NB4 (cell line): ENCODE data around the gene CPNE5.
"Not testable (repeated sequence)": the region's sequence is repeated elsewhere in the genome, so short reads cannot be mapped to it uniquely, and the experiment has no call there.

Source experiments
- DNase-seq: peaks from one replicate; pipeline ENCODE4 v3.0.0; 2010; ENCODE audit warnings: low read depth
- H3K4me3 ChIP-seq: one replicate; pipeline ENCODE4 v1.5.1; 2011; ENCODE audit warnings: mild to moderate bottlenecking, low read depth, low read length, moderate library complexity
- CTCF ChIP-seq: IDR thresholded peaks from one replicate; pipeline ENCODE4 v1.5.1; 2012; ENCODE audit warnings: low read depth, low read length
- MAX ChIP-seq: IDR thresholded peaks from 2 replicates; pipeline ENCODE4 v1.6.1; 2011; ENCODE audit warnings: low read depth, low read length
- MYC ChIP-seq: IDR thresholded peaks from 2 replicates; pipeline ENCODE4 v1.6.1; 2011; ENCODE audit warnings: low read depth, low read length
- POLR2A ChIP-seq: IDR thresholded peaks from 2 replicates; pipeline ENCODE4 v1.6.1; 2011; ENCODE audit warnings: mild to moderate bottlenecking; ENCODE audit not compliant: insufficient read length; ENCODE audit errors: extremely low read depth

CPNE5 gene

DNA sequence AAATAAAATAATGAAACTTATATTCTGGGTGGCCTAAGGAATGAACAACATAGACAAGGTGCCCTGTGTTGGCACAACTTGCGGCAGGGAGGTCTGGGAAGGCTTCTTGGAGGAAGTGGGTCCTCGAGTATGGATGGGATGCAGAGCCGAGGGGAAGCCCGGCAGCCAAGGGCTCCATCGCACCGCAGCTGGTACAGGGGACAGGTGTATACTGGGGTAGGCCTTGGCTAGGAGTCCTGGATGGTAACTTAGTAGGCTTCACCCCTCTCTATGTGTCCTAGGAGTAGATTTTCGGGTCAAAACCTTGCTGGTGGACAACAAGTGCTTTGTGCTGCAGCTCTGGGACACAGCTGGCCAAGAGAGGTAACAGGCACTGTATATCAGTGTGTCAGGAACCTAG lies 113.7 kb downstream of the CPNE5 start:
- no peak for TF ChIP-seq CTCF
- no peak for TF ChIP-seq MAX
- TF ChIP-seq MYC, result no peak
- no peak for TF ChIP-seq POLR2A
- DNase-seq, result no peak
- no peak overlapping the region for H3K4me3 ChIP-seq

DNA sequence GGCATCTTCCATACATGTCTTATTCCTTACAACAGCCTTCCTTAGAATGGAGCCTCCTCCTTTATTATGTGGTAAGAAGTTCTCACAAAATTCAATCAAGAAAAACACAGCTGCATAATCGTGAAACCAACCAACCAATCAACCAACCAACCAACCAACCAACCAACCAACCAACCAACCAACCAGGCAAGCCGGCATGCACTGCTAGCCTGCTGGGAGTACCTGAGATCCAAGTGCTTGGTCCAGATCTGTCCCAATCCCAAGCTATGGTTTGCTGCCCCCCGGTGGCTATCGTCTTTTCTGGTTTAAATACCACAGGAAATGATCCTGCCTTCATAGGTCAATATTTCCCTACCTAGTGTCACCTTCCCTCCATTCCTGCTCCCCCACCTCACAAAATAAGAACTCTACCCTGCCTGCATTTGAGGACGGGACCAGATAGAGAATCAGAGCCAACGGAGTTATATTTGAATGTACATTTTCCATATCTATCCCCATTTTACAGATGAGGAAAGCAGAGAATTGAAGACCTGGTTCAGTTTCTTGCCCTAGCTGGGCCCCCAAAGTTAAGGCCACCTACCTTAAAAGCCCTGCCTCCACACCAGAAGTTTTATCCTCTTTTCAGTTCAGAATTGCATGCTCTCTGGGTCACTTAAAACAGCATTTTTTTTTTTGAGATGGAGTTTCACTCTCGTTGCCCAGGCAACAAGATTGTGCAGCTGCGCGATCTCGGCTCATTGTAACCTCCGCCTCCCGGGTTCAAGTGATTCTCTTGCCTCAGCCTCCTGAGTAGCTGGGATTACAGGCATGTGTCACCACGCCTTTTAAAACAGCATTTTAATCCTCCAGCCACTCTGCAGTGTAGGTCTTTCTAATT lies 114.5 kb downstream of the CPNE5 start:
- H3K4me3 ChIP-seq, result no peak overlapping the region
- TF ChIP-seq MAX (no peak), CTCF (peak; percentile 68)
- peak; percentile 73 for DNase-seq

GRCh38 chr6:36723992-36724391 lies 115.3 kb downstream of the CPNE5 start:
- not testable (repeated sequence) for DNase-seq, H3K4me3 ChIP-seq

GRCh38 chr6:36722879-36723278 lies 116.4 kb downstream of the CPNE5 start:
- no peak overlapping the region for H3K4me3 ChIP-seq
- DNase-seq, result no peak
- no peak for TF ChIP-seq CTCF

GRCh38 chr6:36722365-36722764 lies 116.9 kb downstream of the CPNE5 start:
- no peak for DNase-seq
- no peak overlapping the region for H3K4me3 ChIP-seq
- TF ChIP-seq MAX, result no peak

DNA sequence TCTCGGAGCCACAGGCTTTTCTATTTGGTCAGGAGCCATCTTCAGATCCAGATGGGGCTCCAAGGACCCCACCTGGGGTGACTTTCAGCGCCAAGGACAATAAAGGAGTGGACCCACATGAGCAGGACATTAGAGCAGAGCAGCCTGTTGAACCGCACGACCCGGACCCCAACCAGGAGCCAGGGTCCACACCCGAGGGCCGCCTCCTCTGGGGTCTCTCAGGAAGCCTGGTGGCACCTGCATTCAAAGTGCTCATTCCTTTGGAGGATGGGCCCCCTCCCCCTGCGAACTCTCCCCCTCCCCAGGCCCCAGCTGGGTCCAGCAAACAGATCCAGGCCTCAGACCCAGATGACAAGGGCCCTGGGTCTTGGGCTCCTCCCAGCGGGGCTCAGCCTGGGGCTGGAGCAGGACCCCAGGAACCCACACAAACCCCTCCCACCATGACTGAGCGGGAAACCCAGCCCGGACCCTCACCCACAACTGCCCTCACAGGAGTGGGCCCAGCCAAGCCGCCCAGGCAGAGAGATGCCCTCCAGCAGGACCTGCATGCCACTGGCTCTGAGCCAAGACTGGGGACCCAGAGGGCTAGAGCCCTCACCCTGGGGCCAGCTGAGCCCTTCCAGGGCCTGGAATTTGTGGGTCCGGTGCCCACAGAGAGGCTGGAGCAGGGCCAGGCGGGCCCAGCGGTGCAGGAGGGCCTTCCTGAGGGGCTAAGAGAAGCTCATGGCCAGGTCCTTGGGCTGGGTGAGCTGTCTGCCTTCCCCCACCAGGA lies 117.7 kb downstream of the CPNE5 start:
- H3K4me3 ChIP-seq, result no peak overlapping the region
- TF ChIP-seq CTCF (no peak), POLR2A (no peak), MYC (no peak), MAX (no peak)
- no peak for DNase-seq
